Ishikawa (cell line): ENCODE measurements around the gene WNT7B.

Experiments
- CEBPB ChIP-seq: IDR thresholded peaks from 2 replicates; pipeline ENCODE4 v1.6.1; 2012
- CREB1 ChIP-seq: IDR thresholded peaks from 2 replicates; pipeline ENCODE4 v1.6.1; 2012; ENCODE audit warnings: low read depth
- EGR1 ChIP-seq: IDR thresholded peaks from 2 replicates; pipeline ENCODE4 v1.6.1; 2012
- EP300 ChIP-seq: IDR thresholded peaks from 2 replicates; pipeline ENCODE4 v1.6.1; 2012; ENCODE audit warnings: borderline replicate concordance
- FOXM1 ChIP-seq: IDR thresholded peaks from 2 replicates; pipeline ENCODE4 v1.6.1; 2012; ENCODE audit warnings: low read depth, borderline replicate concordance
- MAX ChIP-seq: IDR thresholded peaks from 2 replicates; pipeline ENCODE4 v1.6.1; 2012
- NFIC ChIP-seq: IDR thresholded peaks from 2 replicates; pipeline ENCODE4 v1.6.1; 2012
- RAD21 ChIP-seq: IDR thresholded peaks from 2 replicates; pipeline ENCODE4 v1.6.1; 2012; ENCODE audit warnings: low read depth
- REST ChIP-seq: IDR thresholded peaks from 2 replicates; pipeline ENCODE4 v1.6.1; 2012; ENCODE audit warnings: low read depth, mild to moderate bottlenecking
- TAF1 ChIP-seq: IDR thresholded peaks from 2 replicates; pipeline ENCODE4 v1.6.1; 2012; ENCODE audit warnings: low read depth, mild to moderate bottlenecking
- TCF12 ChIP-seq: IDR thresholded peaks from 2 replicates; pipeline ENCODE4 v1.6.1; 2012; ENCODE audit warnings: low read depth
- TEAD4 ChIP-seq: IDR thresholded peaks from 2 replicates; pipeline ENCODE4 v1.6.1; 2012
- USF1 ChIP-seq: IDR thresholded peaks from 2 replicates; pipeline ENCODE4 v1.6.1; 2012
- YY1 ChIP-seq: IDR thresholded peaks from 2 replicates; pipeline ENCODE4 v1.6.1; 2012; ENCODE audit warnings: low read depth
- ZBTB7A ChIP-seq: IDR thresholded peaks from 2 replicates; pipeline ENCODE4 v1.6.1; 2012; ENCODE audit warnings: low read depth

WNT7B gene

GRCh38 chr22:45879552-45879949 is 97.4 kb downstream of the WNT7B start:
- TF ChIP-seq USF1, result no peak
- no peak for TF ChIP-seq MAX
- no peak for TF ChIP-seq FOXM1
- no peak for TF ChIP-seq TEAD4
- TF ChIP-seq NFIC, result no peak
- TF ChIP-seq EP300, result no peak
- no peak for TF ChIP-seq CEBPB
- no peak for TF ChIP-seq RAD21
- TF ChIP-seq TCF12, result no peak
- no peak for TF ChIP-seq EGR1

GRCh38 chr22:45878901-45879551 is 97.9 kb downstream of the WNT7B start:
- TF ChIP-seq REST (no peak), TCF12 (no peak), CEBPB (no peak), MAX (no peak), FOXM1 (no peak), YY1 (no peak), ZBTB7A (no peak), RAD21 (no peak), CREB1 (no peak)

- TF ChIP-seq REST, result no peak
- no peak for TF ChIP-seq CEBPB
- TF ChIP-seq NFIC, result no peak
- no peak for TF ChIP-seq TAF1
Measured at GRCh38 chr22:45878051-45878781, 98.7 kb downstream of the WNT7B start.

GRCh38 chr22:45877651-45878050 is 99.3 kb downstream of the WNT7B start:
- TF ChIP-seq CEBPB (no peak), EP300 (no peak), TEAD4 (no peak), USF1 (no peak), ZBTB7A (no peak), MAX (no peak), CREB1 (no peak), YY1 (no peak), FOXM1 (no peak), EGR1 (no peak), NFIC (no peak), TCF12 (no peak), RAD21 (no peak), TAF1 (no peak), REST (no peak)

GRCh38 chr22:45877036-45877380 is 100.0 kb downstream of the WNT7B start:
- TF ChIP-seq REST (no peak), NFIC (no peak), EP300 (no peak), CREB1 (no peak), MAX (no peak), RAD21 (no peak), ZBTB7A (no peak), TEAD4 (no peak), EGR1 (no peak), TAF1 (no peak), FOXM1 (no peak), CEBPB (no peak), TCF12 (no peak), USF1 (no peak), YY1 (no peak)
